HG03280 (cell line): ENCODE results near the gene PRDM10.

Experiments
- ATAC-seq: cut with Tn5 transposase; IDR thresholded peaks from one replicate; pipeline ENCODE4 v1.9.1; 2021; ENCODE audit warnings: mild to moderate bottlenecking, moderate library complexity; ENCODE audit not compliant: unreplicated experiment

PRDM10 gene

DNA sequence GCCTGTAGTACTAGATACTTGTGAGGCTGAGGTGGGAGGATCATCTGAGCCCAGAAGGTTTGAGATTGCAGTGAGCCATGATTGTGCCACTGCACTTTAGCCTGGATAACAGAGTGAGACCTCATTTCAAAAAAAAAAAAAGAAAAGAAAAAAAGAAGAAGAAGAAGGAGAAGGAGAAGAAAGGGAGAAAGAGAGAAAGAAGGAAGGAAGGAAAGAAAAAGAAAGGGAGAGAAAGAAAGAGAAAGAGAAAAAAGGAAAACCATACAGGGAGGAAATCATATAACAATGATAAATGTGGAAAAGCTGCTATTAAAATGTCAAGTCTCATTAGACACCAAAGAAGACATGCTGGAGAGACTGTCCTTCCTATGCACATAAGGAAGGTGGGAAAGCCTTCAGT lies 5.7 kb upstream of the PRDM10 start:
- ATAC-seq: no peak

- ATAC-seq: no peak
These were observed 4.3 kb upstream of the PRDM10 start for GRCh38 chr11:130006929-130007328.

DNA sequence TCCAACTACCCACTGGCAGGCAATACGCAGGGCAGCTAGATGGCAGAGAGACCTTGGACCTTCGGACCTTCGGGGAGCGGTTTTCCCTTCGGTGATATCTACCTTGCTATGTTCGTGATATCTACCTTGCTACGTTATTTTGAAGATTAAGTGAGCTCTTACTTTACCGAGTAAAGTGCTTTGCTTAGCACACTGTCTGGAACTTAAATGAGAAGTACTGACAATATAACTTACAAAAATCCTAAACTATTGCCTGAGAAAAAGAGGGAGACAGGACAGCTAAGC lies 1.0 kb upstream of the PRDM10 start:
- ATAC-seq: peak; percentile 11

- ATAC-seq: peak; percentile 73
These were observed 446 bp upstream of the PRDM10 start for GRCh38 chr11:130002846-130003716.

- ATAC-seq: peak; percentile 33
These were observed 929 bp downstream of the PRDM10 start for GRCh38 chr11:130001461-130002351.

- ATAC-seq: no peak
These were observed 2.0 kb downstream of the PRDM10 start for GRCh38 chr11:130000552-130001176.

DNA sequence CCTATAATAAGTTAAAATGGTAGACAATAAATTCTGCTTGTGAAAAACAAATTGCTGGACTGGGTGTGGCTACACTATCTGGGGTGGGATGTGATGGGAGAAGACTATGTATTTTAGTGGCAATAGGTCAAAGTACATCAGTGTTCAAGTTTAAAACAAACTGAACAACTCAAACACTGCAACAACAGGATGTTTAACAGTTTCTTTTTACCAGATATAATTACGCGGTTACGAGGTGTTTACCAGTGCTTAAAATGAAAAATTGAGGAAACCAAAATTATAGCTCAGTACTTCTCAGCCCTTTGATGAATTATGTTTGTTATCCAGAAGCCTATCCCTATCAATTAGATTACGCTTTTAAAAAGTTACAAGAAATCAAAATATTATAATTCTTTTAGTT lies 3.2 kb downstream of the PRDM10 start:
- no peak for ATAC-seq

DNA sequence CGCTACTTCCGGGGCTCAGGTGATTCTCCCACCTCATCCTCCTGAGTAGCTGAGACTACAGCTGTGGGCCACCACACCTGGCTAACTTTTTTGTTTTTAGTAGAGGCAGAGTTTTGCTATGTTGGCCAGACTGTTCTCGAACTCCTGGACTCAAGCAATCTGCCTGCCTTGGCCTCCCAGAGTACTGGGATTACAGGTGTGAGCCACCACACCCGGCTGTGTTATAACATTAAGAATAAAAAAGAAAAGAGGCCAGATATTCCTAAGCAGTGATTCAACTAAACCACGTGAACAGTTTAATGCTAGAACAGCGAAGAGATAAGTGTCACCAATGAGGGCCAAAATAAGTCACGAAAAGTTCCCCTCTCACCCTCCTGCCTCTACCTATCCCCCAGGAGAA lies 3.7 kb downstream of the PRDM10 start:
- ATAC-seq: no peak

- no peak for ATAC-seq
These were observed 4.5 kb downstream of the PRDM10 start for GRCh38 chr11:129998107-129998506.

- no peak for ATAC-seq
These were observed 5.1 kb downstream of the PRDM10 start for GRCh38 chr11:129997513-129997912.

DNA sequence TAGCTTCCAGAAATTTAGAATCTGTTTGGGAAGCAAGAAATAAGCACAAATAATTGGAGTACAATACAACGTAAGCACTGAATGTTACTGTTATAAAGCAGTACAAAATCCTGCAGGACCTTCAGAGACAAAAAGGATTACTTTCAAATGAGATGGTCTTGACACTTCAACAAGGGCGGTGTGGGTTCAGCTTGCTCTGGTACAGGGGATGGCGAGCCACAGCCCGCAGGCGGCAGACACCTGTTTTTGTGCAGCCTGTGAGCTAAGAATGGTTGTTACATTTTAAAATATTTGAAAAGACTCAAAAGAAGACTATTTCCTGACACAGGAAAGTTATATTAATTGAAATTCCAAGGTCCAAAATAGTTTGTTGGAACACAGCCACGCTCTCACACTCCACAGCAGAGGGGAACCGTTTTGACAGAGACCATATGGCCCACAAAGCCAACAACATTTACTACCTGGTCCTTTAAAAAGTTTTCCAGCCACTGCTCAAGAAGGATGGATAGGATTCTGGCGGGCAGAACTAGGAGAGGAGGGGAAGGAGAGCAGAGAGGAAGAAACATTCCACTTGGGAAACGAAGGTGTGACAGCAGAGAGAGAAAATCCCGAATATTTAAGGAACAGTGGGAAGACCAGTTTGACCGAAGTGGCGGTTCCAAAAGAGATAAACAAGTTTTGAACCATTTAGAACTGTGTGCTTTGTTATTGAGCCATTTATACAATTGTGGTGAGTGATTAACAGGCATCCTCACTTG lies 6.3 kb downstream of the PRDM10 start:
- no peak for ATAC-seq

- ATAC-seq: no peak
These were observed 7.5 kb downstream of the PRDM10 start for GRCh38 chr11:129995163-129995562.

DNA sequence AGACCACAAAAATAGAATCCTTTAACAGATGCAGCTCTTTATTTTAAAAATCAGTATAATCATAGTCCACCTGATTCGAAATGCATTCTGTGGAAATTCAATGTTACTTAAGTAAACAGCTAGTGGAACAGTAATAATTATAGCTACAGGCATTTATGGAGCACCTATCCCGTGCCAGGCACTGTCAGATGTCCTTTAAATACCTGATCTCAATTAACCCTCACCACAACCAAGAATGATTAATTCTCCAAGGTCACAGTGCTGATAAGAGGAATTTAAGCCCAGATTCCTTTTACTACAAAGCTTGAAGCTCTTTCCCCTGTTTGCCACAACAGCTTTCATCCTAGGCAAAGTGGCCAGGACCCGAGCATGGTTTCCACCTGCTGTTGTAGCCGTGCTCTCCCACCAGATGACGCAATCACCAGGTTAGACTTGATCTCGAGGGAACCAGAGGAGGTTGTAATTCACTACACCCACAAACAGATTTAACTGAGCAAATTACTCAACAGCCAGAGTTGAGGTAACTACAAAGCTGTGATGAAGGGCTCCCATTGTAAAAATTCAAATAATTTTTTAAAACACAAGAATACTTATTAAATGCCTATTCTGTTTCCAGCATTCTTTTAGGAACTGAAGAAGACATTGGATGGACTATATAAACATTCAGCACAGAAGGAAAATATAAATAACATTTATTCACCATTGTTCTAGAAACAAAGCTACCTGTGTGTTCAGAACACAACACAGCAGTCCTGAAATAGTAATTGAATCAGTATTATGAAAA lies 10.3 kb downstream of the PRDM10 start:
- ATAC-seq: peak; percentile 55

- ATAC-seq: no peak
These were observed 13.4 kb downstream of the PRDM10 start for GRCh38 chr11:129989149-129989813.

DNA sequence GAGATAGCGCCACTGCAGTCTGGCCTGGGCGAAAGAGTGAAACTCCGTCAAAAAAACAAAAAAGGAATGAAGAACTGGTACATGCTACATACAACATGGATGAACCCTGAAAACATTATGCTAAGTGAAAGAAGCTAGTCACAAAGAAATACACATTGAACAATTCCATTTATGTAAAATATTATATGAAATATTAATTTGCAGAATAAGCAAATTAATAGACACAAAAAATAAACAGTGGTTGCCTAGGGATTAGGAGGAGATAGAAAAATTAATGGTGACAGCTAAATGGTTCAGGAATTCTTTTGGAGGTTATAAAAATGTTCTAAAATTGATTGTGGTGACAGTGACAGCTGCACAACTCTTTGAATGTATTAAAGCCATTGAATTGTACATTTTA lies 14.7 kb downstream of the PRDM10 start:
- ATAC-seq: no peak

DNA sequence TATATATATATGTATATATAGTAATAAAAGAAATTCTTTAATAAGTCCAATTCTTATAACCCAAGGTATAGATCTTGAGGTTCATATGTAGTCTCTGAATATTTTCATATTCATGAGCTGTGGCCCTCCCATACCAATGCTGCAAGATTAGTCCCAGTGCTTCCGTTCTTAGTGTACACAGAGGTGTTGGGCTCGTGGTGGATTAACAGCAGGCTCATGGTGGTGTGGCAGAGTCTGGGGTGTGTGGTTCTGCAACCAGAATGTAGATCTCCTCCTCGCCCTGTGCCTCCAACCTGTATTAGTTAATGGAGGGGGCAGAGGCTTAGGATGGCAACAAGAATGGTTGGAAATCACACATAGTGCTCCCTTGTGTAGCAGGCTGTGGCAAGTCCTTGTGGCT lies 16.8 kb downstream of the PRDM10 start:
- ATAC-seq: no peak

DNA sequence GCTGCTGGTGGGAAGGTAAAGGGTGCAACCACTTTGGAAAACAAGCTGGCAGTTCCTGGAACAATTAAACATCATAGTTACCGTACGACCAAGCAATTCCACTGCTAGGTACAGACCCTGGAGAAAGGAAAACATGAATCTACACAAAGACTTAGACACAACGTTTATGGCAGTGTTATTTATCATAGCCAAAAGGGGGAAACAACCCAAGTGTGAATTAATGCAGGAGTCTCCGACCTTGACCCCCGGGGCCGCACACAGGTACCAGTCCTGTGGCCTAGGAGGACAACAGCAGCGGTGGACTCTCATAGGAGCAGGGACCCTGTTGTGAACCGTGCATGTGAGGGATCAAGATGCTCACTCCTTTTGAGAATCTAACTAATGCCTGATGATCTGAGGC lies 22.5 kb downstream of the PRDM10 start:
- no peak for ATAC-seq

DNA sequence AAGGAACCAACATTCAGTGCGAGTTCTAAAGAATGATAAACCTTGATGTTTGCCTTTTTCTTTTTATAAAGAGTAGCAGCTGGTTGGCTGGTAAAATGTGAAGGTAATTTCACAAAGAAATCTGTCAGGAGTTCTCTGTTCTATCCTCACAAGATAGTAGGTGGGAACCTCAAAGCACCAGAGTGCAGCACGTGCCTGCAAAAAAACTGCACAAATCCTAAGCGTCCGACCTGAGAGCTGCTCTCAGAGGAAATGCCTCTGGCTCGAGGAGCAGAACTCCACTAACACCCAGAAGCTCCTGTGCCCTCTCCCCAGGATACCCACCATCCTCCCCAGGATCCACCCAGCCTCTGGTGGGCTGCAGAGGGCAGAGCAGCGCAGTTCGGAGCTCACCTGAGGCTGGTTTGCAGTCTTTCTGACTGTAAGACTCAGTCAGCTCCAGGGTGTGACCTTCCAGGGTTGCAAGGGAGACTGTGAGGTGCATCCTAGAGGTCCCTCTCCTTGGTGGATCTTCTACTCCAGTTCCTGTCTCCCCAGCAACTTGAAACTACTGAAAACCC lies 23.5 kb downstream of the PRDM10 start:
- no peak for ATAC-seq

GRCh38 chr11:129978447-129978846 lies 24.2 kb downstream of the PRDM10 start:
- no peak for ATAC-seq
